Measurements from ENCODE around the gene SFR1. TPM values are rescaled to one million over a fixed set of nuclear protein-coding genes. Genes with fewer than 3 reads are reported as not detected.
"Not testable (repeated sequence)": the region's sequence is repeated elsewhere in the genome, so short reads cannot be mapped to it uniquely, and the experiment has no call there.

Gene SFR1
- total RNA-seq, 1 donor from 2014 or later = 5.1 TPM

DNA sequence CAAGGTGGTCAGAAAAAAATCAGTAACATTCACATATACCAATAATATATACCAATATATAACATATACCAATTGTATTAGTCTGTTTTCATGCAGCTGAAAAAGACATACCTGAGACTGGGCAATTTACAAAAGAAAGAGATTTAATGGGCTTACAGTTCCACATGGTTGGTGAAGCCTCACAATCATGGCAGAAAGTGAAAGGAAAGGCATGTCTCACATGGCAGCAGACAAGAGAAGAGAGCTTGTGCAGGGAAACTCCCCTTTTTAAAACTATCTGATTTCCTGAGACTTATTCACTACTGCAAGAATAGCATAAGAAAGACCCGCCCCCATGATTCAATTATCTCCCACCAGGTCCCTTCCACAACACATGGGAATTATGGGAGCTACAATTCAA lies 52.2 kb downstream of the SFR1 start:
- DNase-seq (ENCODE audit: low spot score) = not testable (repeated sequence)

Other genes starting within 250 kb of the SFR1 start
- gene STN1, start 204.0 kb upstream of the SFR1 start, total RNA-seq = 29.2 TPM
- gene SLK, start 155.0 kb upstream of the SFR1 start, total RNA-seq = 38.5 TPM
- 0.49 TPM for gene COL17A1, start 36.3 kb upstream of the SFR1 start, total RNA-seq
- 1.9 TPM for gene CFAP43, start 110.2 kb downstream of the SFR1 start, total RNA-seq
- gene GSTO1, start 132.7 kb downstream of the SFR1 start, total RNA-seq = 95.0 TPM
- gene GSTO2, start 147.0 kb downstream of the SFR1 start, total RNA-seq = 17.2 TPM
- 14.8 TPM for gene ITPRIP, start 216.3 kb downstream of the SFR1 start, total RNA-seq
- gene CFAP58, start 231.7 kb downstream of the SFR1 start, total RNA-seq = 0.12 TPM